GF-D8 (cell line): ENCODE results near the gene ATP13A5.

Source experiments
- DNase-seq: peaks from one replicate; lab custom pipeline; 2025; lab: John Stamatoyannopoulos, UW

ATP13A5 gene

DNA sequence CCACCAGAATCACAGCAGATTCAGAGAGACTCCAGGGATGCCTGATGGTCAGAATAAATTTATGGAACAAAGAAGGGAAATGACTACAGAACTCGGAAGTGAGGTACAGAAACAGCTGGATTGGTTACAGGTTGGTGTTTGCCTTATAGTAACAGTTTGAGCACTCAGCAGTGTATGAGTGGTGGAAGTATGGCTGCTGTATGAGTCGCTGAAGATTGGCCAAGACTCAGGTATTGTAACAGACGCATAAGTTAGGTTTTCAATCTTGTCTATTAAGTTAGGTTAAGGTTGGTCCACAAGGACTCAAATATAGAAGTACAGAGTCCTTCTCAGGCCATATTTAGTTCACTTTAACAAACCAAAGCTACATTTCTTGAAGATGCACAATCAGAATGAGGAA lies 33.1 kb downstream of the ATP13A5 start:
- no peak for DNase-seq

DNA sequence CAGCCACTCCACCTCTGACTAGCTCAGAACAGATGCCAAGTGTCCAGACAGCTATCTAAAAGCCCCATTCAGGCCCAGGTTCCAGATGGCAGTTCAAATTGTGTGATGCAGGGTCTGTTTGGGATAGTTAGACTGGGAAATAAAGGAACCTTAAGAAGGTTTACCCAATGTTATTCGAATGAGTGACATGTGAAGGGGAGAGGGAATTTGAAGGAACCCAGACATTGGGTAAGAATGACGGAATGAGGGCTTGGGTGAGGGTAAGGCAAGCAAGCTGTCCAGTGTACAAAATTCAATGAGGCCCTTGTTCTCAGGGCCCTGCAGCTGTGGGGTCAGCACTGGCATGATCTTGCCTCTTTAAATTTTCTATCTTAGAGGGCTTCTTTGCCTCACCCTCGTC lies 34.1 kb downstream of the ATP13A5 start:
- DNase-seq: no peak

DNA sequence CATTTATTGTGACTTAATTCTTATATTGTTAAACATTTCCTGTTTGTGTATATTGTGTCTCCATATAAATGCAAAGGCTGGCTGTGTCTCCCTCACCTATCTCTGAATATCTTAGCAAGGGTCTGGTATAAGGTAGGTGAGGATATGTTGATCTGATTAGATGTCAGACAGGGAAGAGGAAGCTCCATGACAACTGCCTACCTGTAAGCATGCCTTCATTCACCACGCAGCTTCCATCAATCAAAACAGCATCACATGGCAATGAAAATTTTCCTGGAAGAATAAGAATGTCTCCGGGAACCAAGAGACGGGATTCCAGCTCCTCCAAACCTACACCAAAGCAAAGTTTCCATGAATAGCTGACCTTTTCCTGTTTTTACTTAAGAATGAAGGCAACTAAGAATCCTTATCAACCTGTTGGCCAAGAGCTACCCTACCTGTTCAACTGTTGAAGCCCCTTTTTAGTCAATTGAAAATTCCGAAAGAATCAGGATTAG lies 34.8 kb downstream of the ATP13A5 start:
- DNase-seq: no peak

DNA sequence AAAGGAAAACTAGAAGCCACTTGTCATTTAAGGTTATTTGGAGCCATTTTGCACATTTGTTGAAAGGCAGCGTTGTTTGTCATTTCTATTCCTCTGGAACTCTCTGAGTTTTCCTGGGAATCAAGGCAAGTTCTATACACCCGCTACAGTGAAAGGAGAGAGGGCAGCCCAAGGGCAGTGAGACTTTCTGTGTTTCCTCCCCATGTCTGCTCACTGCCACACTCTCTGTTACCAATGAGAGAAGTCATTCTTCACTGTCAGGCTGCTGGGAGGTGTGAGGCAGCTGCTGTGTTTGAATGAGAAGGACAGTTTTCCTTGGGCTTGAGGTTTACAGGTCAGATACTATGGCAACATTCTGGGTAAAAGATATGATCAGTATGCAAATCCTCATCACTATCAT lies 36.0 kb downstream of the ATP13A5 start:
- no peak for DNase-seq

DNA sequence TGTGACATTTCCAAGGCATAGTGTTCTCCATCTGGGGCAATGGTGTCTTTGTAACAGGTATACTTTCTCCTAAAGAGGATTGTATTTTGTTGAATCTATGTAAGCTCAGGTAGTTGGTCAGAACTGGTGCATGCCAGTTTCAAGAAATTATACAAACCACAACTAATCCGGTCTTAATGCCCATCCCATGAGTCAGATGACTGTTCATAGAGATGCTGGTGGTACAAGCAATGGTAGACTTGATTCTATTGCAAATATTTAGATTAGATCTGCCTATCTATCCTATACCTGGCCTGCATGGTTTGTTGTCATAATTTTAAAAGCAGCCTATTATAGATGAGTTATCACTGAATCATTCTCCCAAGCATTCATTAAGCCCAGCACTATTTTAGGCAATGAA lies 43.5 kb downstream of the ATP13A5 start:
- no peak for DNase-seq

DNA sequence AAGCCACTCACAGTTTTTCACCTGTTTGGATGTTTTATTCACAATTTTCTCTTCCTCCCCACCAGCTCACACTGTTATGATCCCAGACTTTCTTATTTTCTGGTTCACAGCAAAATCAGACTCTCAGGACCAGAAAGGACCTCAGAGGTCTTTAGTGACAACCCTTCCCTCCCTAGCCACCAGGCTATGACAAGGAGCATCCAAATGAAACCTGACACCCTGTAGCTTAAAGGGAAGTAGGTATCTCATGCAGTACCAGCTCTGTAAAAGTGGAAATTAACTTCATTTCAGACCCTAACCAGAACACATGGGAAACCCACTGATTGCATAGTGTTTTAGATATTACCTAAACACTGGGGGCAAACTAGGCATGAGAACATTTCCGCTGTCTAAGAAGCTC lies 45.3 kb downstream of the ATP13A5 start:
- DNase-seq: no peak

DNA sequence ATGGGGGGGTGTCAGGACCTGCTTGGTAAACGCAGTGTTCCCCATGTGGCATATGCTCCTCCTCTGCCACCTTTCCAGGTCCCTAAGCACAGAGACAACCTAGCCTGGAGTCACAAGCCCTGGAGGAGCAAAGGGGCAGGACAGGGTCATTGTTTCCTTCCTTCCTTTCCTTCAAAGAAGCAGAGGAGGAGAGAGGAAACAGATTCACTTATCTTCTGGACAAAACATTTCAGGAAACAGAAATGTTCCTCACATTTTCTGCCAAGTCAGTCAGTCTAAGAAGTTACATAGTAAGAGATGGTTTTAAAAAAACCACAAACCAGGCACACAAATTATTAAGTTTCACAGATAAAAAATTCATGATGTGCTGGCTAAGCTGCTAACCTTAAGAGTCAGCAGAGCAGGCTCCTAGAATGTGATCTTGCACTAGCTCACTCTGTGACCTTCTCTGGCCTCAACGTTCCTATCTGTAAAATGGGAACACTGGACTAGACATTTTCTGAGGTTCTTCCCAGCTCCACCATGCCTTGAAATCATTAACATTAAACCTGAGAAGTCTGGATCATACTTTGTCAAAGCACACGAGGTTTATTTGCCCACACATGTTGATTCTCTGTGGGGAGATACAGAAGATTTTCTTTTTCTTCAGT lies 47.9 kb downstream of the ATP13A5 start:
- DNase-seq: no peak

DNA sequence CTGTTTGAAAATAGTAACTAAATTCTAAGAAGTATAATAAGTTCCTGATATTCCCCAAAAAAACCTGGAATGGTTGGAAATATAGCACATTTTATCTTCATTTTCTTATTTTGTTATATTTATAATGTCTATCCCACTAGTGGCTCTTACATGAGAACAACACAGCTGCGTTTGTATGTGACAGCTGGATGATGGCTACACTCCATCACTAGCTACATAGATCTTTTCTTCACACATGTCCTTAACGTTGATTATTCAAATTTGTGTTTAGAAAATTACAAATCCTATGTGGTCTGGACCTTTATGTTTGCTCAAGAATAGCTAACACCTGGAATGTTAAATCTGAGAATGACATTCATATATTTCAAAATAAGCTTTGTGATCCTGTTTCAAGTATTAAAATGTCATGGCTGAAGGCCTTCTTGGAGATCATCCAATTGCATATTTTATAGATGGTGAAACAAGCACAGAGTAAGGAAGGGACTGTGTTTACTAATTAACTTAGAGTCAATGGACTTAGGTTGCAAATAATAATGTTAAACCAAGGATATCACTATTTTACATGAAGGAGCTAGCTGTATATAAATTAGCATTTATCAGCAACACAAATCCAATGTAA lies 60.8 kb downstream of the ATP13A5 start:
- DNase-seq: no peak

DNA sequence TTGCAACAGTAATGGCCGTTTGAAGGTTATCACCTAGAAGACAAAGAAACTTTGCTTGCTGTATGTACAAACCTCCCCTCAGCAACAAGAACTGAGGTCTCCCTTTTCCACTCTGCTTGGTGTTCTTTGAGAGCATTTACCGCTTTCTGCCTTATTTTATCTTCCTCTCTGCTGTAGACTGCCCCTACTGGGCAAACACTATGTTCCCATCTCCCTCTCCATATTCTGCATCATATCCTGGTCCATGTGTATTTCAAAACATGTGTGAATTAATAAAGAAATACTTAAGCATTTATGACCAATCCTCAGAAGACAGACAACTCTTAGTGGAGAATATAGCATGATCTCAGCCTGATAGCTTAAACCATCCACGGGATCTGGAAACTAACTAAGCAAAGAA lies 64.4 kb downstream of the ATP13A5 start:
- no peak for DNase-seq

DNA sequence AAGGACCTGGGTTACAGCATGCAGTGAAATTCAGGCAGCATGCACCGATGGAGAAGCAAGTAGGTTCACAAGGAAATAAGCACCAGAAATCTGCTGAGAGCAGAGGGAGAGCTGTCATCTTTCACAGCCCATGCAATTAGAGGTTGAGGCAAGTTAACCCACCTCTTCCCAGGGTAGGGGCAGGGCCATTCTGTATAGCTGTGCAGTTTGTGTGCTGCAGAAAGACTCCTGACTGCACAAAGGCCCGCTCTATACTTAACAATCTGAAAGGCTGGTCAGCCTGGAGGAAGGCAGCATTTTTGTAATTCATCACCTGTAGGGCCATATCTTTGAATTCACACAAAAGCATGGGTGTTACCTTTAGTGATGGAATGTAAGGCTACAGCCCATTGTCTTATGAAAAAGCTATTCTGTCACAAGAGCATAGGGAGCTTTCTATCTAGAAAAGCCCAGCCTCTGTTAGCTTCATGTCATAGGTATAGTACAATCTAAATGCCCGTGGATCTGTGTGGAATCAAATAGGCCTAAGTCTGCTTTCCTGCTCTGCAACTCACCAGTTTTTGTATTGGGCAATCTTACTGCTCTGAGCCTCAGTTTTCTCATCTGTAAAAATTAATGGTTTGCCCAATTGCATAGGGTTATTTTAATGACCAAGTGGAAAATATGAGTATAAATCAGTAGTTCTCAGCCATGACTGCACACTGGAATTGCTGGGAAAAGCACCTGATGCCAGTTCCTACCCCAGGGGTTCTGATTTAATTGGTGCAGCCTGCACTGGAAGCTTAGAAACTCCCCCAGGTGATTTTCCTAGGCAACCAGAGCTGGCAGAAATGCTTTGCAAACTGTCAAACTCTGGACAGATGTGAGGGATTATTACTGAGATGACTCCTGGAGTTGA lies 65.2 kb downstream of the ATP13A5 start:
- no peak for DNase-seq

DNA sequence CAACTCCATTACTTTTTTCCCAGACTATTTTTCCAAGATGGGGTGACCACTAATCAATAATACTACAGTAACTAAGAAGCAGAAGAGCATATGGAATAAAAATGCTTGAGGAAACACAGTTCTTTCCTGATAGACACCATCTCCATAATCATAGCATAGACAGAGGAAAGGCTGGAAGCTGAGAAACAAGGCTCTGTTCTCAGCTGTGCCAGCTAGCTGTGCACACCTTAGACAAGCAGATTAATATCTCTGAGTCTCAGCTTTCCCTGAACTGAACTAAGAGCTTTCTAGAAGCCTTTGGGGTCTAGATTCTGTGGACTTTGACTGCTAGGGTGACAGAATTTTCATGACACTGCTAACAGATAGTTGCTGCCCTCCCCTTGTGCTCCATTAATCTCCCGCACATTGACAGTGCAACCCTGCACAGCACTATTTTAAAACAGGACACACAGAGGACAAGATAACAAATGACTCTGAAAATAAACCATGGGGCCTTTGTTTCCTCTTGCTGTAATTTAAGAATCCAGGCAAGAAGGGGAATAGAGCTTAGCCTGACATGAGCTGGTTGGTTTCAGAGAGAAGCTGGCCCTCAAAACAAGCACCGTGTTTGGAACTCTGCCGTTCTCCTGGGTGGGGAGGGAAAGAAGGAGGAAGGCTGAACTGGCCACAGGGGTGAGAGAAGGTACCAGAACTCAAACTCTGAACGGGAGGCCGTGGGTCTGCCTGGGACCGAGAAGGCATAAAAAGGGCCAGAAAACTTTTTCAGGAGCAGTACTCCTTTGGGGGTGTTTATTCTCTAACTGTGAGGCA lies 67.4 kb downstream of the ATP13A5 start:
- no peak for DNase-seq

DNA sequence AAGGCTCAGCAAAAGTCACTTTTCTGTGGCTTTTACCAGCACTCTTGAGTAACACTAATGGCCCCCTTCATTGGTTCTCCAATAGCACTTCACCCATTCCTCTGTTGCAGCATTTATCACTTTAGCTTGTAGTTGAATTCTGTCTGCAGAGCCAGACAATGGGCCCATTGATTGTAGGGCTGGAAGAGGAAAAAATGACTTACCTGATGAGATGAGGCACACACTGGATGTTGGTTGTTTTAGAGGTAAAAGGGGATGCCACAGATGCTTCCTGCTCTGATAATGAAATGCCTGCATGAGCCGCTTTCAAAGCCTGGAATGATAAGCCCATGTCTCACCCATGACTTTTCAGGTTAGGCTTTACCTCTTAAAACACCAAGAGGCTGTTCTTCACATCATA lies 73.2 kb downstream of the ATP13A5 start:
- DNase-seq: no peak

DNA sequence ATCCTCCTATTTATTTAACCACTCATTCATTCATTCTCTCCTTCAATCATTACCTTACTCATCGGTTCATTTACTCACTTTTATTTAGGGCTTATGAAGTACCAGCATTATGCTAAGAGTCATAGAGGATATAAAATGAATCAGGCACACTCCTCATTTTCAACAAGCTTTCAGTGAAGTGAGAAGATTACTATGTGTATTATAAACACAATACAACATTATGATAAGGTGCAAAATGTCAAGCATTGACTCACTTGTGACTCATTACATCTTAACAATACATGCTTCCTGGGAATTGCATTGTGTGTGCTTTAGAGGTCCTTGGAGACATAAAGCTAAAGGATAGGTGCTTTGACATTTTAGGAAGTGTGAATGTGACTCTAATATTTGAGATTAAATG lies 77.1 kb downstream of the ATP13A5 start:
- no peak for DNase-seq

DNA sequence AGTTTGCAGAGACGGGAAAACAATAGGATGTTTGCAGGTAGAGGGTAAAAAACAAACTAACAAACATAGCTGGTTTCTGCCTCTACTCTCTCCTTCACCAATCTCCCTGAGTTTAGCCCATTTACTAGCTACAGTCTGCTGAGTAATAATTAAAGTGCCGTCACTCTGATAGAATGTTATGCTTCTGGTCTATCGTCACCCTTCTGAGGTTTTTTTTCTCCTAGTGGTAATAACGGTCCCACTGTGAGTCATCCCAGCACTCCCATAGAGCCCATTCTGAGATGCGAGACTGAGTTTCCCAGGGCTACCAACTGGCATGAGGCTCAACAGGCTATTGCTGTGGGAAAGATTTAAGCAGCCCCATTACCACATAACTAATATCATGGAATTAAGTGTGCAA lies 81.1 kb downstream of the ATP13A5 start:
- DNase-seq: no peak

DNA sequence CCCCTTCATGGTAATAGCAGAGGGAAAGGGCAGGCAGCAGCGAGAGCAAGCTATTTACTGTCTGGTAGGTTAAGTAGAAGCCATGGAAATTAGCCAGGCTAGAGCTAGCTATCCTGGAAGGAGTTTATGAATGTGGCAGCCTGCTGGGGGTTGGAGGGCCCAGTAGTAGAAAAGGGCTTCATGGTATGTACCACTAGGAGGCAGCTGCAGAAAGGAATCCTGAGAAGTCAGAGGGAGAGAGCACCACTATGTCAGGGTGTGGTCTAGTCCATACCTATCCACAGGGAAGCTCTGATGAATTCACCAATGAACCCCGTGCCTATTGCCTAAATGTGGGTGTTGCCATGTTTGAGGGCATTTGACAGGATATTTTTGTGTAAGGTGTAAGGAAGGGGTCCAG lies 82.6 kb downstream of the ATP13A5 start:
- DNase-seq: no peak

DNA sequence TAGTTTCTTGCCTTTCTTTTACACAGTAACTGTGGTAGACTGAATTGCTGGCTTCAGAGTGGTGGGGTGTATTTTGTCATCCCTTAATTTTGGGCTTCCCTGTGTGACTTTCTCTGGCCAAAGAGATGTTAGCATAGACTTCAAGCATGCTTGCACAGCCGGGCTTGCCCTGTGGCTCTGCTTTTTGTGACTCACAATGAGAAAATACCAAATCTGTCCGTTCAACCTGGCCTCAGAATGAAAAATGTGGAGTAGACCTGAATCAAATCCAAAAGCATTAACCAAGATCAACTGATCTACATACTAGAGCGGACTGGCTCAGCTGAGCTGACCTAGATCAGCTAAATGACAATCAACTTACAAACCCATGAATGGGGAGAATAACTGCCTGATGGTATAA lies 86.2 kb downstream of the ATP13A5 start:
- DNase-seq: no peak

DNA sequence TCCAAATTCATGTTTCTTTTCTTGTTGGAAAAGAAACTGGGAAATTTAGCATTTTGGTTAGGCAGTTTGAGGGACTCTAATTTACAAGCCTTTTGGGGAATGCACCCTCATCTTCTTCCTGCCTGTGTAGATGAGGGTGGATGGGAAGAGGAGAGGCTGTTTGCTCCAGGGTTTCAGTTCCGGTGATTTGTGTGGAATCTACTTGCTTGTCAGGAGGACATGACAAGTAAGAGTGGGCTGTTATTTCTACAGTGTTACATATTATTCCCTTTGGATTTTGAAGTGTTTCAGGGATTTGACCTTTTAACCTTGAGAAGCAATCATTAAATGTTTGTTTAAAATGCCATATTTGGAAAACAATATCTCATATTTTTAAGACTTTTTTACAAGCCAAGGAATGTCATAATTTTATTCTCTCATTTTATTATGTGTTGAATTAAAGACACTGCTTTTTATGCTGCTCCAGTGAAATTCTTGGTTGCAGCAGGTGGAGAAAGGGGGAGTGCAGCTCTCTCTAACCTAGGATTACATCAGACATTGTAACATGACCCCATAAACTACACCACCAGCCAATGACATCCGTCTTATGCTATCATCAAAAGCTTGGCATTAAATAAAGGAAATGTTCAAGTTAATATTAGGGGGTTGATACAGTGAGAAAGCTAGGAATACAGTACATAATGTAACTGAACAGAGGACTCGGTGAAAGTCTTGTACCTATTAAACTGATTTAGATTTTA lies 107.3 kb downstream of the ATP13A5 start:
- DNase-seq: no peak

DNA sequence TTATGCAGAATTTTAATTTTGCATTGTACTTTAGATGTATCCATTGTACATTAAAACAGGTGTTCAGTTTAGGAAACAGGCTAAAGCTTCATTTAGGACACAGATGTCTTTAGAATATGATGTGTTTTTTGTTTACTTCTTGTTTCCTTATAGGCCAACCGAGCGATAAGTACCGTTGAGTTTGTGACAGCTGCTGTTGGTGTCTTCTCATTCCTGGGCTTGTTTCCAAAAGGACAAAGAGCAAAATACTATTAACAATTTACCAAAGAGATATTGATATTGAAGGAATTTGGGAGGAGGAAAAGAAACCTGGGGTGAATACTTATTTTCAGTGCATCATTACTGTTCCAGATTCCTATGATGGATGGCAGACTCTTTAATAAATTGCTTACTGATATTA lies 108.1 kb downstream of the ATP13A5 start:
- DNase-seq: no peak

DNA sequence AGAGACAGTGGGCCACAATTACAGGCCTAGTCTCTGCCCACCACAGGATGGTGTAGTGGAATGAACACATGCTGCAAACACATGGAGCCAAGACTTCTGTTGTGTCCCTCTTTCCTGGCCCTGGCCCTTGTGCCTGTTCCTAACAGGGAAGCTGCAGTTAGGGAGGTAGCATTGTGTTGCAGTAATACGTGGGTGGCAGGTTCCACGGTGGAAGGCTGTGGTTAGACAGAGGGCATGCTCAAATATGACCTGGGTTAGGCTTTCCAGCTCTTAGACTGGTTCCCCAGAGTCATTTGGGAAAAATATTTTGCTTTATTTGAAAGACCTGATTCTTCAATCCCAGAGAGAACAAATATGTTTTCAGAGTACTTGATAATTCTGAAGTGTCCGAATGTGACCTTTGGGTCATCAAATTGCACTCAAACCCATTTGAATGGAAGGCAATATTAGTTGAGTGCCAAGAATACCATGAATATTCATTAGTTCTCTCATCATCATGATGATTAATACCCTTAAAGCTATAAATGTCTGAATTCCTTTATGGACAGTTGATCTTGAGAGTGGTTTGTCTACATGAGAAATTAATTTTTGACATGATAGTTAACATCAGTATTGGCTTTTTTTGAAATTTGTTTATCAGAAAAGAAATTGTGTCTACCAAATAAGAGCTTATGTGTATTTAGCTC lies 109.1 kb downstream of the ATP13A5 start:
- no peak for DNase-seq

DNA sequence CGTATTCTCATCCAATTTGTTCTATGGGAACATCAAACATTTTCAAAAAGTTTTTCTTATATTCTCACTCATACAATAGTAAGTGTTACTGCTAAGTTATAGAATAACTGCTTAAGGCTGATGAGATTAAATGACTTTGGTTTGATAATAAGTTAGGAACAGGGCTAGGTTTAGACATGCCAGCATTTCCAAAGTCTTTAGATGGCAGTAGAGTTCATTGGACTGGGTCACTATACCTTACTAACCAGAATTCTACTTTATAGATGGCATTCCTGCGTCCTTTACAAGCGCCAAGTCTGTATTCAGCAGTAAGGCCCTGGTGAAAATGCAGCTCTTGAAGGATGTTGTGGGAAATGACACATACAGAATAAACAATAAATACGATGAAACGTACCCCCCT lies 115.8 kb downstream of the ATP13A5 start:
- no peak for DNase-seq

DNA sequence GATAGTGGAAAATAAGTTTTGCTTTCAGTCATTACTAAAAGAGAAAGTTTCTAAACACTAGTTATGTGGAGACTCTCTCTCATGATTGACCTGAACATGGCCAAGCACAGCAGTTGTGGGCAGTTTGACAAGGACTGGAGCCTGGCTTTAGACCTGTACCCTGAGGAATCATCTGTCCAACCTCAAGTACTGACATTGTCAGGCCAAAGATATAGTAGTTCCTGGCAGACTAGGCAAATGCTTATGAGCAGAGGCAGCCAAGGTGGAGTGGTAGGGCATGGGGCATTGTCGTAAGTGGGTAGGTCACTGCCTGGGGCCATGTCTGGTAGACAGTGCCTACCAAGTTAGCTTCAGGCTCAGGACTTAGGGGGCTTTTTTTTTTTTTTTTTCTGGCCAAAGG lies 116.6 kb downstream of the ATP13A5 start:
- DNase-seq: no peak
